IMR-90 (cell line): ENCODE results near the gene GRIA4. TPM values are rescaled to one million over a fixed set of nuclear protein-coding genes. Genes with fewer than 3 reads are reported as not detected.

Experiments
- ATAC-seq: fragments of 200-7000 bp; cut with Tn5 transposase; 2 replicates; pipeline ENCODE4 v1.9.1; 2020; ENCODE audit warnings: low read depth, mild to moderate bottlenecking, moderate library complexity
- BruUV-seq: library from RNA; stranded (reverse); fragments of 400-500 nt; replicated peaks from 2 replicates; lab custom pipeline; 2021; lab: Mats Ljungman, UMichigan
- CTCF ChIA-PET: fragments of 300-600 bp; formaldehyde crosslinking; extraction: SDS; loops from one replicate; lab custom pipeline; 2021; ENCODE audit warnings: antibody characterized with exemption; lab: Yijun Ruan, JAX
- POLR2A ChIA-PET: fragments of 300-600 bp; sonication (Branson Sonifier 250); formaldehyde crosslinking; loops from one replicate; lab custom pipeline; 2022; ENCODE audit warnings: antibody characterized with exemption; ENCODE audit not compliant: unreplicated experiment; lab: Charles Lee
- DNase-seq: peaks from one replicate; pipeline ENCODE4 v3.0.0; 2013
- H2AFZ ChIP-seq: replicated peaks from 2 replicates; pipeline ENCODE3; 2013; ENCODE audit warnings: low read length, mild to moderate bottlenecking; ENCODE audit not compliant: poor library complexity
- H2AK5ac ChIP-seq: 2 replicates; pipeline ENCODE4 v1.6.1; 2013; ENCODE audit warnings: low read depth, low read length, inconsistent platforms
- H2AK9ac ChIP-seq: replicated peaks from 2 replicates; pipeline ENCODE3; 2013; ENCODE audit warnings: mild to moderate bottlenecking, low read depth, low read length, moderate library complexity; ENCODE audit not compliant: poor library complexity
- H2BK120ac ChIP-seq: 2 replicates; pipeline ENCODE4 v1.6.1; 2013; ENCODE audit warnings: low read depth, low read length, inconsistent platforms
- H2BK15ac ChIP-seq: 3 replicates; pipeline ENCODE4 v1.6.1; 2013; ENCODE audit warnings: low read depth, low read length, inconsistent platforms
- H2BK20ac ChIP-seq: 2 replicates; pipeline ENCODE4 v1.6.1; 2013; ENCODE audit warnings: low read depth, mild to moderate bottlenecking, inconsistent platforms, low read length, moderate library complexity
- H2BK5ac ChIP-seq: 2 replicates; pipeline ENCODE4 v1.6.1; 2013; ENCODE audit warnings: mild to moderate bottlenecking, low read depth, low read length, inconsistent platforms; ENCODE audit not compliant: poor library complexity, severe bottlenecking
- H3K14ac ChIP-seq: replicated peaks from 2 replicates; pipeline ENCODE4 v1.6.1; 2013; ENCODE audit warnings: low read depth, low read length, inconsistent platforms
- H3K18ac ChIP-seq: 2 replicates; pipeline ENCODE4 v1.6.1; 2013; ENCODE audit warnings: low read depth, low read length, control low read depth
- H3K23ac ChIP-seq: 2 replicates; pipeline ENCODE4 v1.6.1; 2013; ENCODE audit warnings: low read depth, low read length, inconsistent platforms
- H3K27ac ChIP-seq: 2 replicates; pipeline ENCODE4 v1.5.1; 2013; ENCODE audit warnings: mild to moderate bottlenecking, control low read depth, low read length; ENCODE audit not compliant: insufficient read depth
- H3K27me3 ChIP-seq: 2 replicates; pipeline ENCODE4 v1.6.1; 2013; ENCODE audit warnings: low read length; ENCODE audit not compliant: control insufficient read depth, insufficient read depth
- H3K36me3 ChIP-seq: 2 replicates; pipeline ENCODE4 v1.6.1; 2013; ENCODE audit warnings: low read length, mixed read lengths; ENCODE audit not compliant: control insufficient read depth, insufficient read depth
- H3K4ac ChIP-seq: 2 replicates; pipeline ENCODE4 v1.6.1; 2013; ENCODE audit warnings: low read depth, low read length, inconsistent platforms
- H3K4me1 ChIP-seq: 2 replicates; pipeline ENCODE4 v1.6.1; 2013; ENCODE audit warnings: low read length, mixed read lengths; ENCODE audit not compliant: control insufficient read depth, insufficient read depth
- H3K4me2 ChIP-seq: 2 replicates; pipeline ENCODE4 v1.6.1; 2013; ENCODE audit warnings: low read depth, mild to moderate bottlenecking, control low read depth, low read length, moderate library complexity
- H3K4me3 ChIP-seq: 2 replicates; pipeline ENCODE4 v1.5.1; 2013; ENCODE audit warnings: low read depth, mild to moderate bottlenecking, control low read depth, low read length, moderate library complexity; ENCODE audit not compliant: insufficient read depth
- H3K56ac ChIP-seq: 2 replicates; pipeline ENCODE4 v1.6.1; 2013; ENCODE audit warnings: low read length, inconsistent platforms; ENCODE audit not compliant: insufficient read depth; ENCODE audit errors: extremely low read depth
- H3K79me1 ChIP-seq, 2 experiments: 2 replicates each; pipeline ENCODE4 v1.6.1; 2013; ENCODE audit warnings: low read length in 2 of 2, inconsistent platforms in 1 of 2, low read depth in 1 of 2
- H3K9ac ChIP-seq: 2 replicates; pipeline ENCODE4 v1.6.1; 2013; ENCODE audit warnings: low read depth, low read length, control low read depth
- H3K9me1 ChIP-seq: 2 replicates; pipeline ENCODE4 v1.6.1; 2013; ENCODE audit warnings: low read length, inconsistent platforms; ENCODE audit not compliant: insufficient read depth
- H3K9me3 ChIP-seq: 2 replicates; pipeline ENCODE4 v1.6.1; 2013; ENCODE audit warnings: low read length; ENCODE audit not compliant: control insufficient read depth, insufficient read depth
- H4K20me1 ChIP-seq: 2 replicates; pipeline ENCODE4 v1.6.1; 2013; ENCODE audit warnings: low read length, inconsistent platforms; ENCODE audit not compliant: insufficient read depth
- H4K5ac ChIP-seq: 2 replicates; pipeline ENCODE4 v1.6.1; 2013; ENCODE audit warnings: mild to moderate bottlenecking, low read depth, low read length, control low read depth
- H4K8ac ChIP-seq, 2 experiments: 2 replicates each; pipeline ENCODE4 v1.6.1; 2013; ENCODE audit warnings: low read depth in 2 of 2, low read length in 2 of 2, control low read depth in 1 of 2, inconsistent platforms in 1 of 2
- H4K91ac ChIP-seq: 2 replicates; pipeline ENCODE4 v1.6.1; 2013; ENCODE audit warnings: low read depth, low read length, inconsistent platforms; ENCODE audit not compliant: insufficient read depth
- BHLHE40 ChIP-seq: fragments of 150-350 bp; IDR thresholded peaks from 2 replicates; pipeline ENCODE4 v1.6.1; 2016; ENCODE audit warnings: mild to moderate bottlenecking, low read depth, low read length
- CEBPB ChIP-seq: IDR thresholded peaks from 2 replicates; pipeline ENCODE4 v1.6.1; 2012; ENCODE audit warnings: low read depth, low read length, improper control_type of control experiment
- CHD1 ChIP-seq: IDR thresholded peaks from 2 replicates; pipeline ENCODE4 v1.6.1; 2012; ENCODE audit warnings: low read depth, low read length, improper control_type of control experiment
- ELK1 ChIP-seq: fragments of 150-350 bp; IDR thresholded peaks from 2 replicates; pipeline ENCODE4 v1.6.1; 2016; ENCODE audit warnings: low read depth, mild to moderate bottlenecking, low read length, moderate library complexity, borderline replicate concordance
- MAZ ChIP-seq: IDR thresholded peaks from 2 replicates; pipeline ENCODE4 v1.6.1; 2012; ENCODE audit warnings: low read depth, mild to moderate bottlenecking, low read length, improper control_type of control experiment, moderate library complexity, borderline replicate concordance
- MXI1 ChIP-seq: IDR thresholded peaks from 2 replicates; pipeline ENCODE4 v1.6.1; 2012; ENCODE audit warnings: low read depth, mild to moderate bottlenecking, low read length, moderate library complexity, borderline replicate concordance
- POLR2A ChIP-seq: IDR thresholded peaks from 2 replicates; pipeline ENCODE4 v1.6.1; 2012; ENCODE audit warnings: mild to moderate bottlenecking, low read depth, low read length
- RCOR1 ChIP-seq: IDR thresholded peaks from 2 replicates; pipeline ENCODE4 v1.6.1; 2012; ENCODE audit warnings: mild to moderate bottlenecking, low read length, improper control_type of control experiment; ENCODE audit not compliant: insufficient replicate concordance
- SMC3 ChIP-seq: fragments of 150-350 bp; IDR thresholded peaks from 2 replicates; pipeline ENCODE4 v1.6.1; 2016; ENCODE audit warnings: low read depth, mild to moderate bottlenecking, antibody characterized with exemption, low read length, moderate library complexity
- WGBS, 2 experiments: methylation state at CpG; one replicate each; pipeline versions ENCODE4 v1.1.5 to v1.1.7; 2013; ENCODE audit warnings: missing lambda C conversion rate in 2 of 2; ENCODE audit not compliant: insufficient read length in 1 of 2; ENCODE audit errors: extremely low coverage in 2 of 2; 5-methylcytosine and 5-hydroxymethylcytosine counted together
- dilution Hi-C: fragments of 300-500 bp; cut with HindIII; formaldehyde crosslinking; loops from one replicate; pipeline ENCODE4 v1.14.3; 2018; ENCODE audit warnings: low sequenced_read_pairs; ENCODE audit not compliant: unreplicated experiment
- in situ Hi-C: fragments of 300-500 bp; cut with MboI; formaldehyde crosslinking; loops from 3 replicates; pipeline ENCODE4 v1.14.3; 2019; ENCODE audit warnings: low sequenced_read_pairs, inconsistent platforms, mixed read lengths
- intact Hi-C: fragments of 100-400 bp; cut with micrococcal nuclease; formaldehyde crosslinking; loops from 2 replicates; pipeline ENCODE4 v1.10.0; 2022
- polyA plus RNA-seq, 3 experiments: library from polyadenylated mRNA; depleted of rRNA; stranded (reverse); fragments of >200 nt; gene quantifications; 2 replicates each; pipeline ENCODE4 v1.2.3, GENCODE V29; 2012; ENCODE audit warnings: low replicate concordance in 1 of 3
- total RNA-seq: library from RNA; depleted of rRNA; stranded (reverse); fragments of >200 nt; gene quantifications from 2 replicates; pipeline ENCODE4 v1.2.3, GENCODE V29; 2012

The GRIA4 gene
- total and polyA plus RNA-seq, 2 of the 4 experiments (the other 2 are of a cell fraction), result 0.36 to 1.0 TPM

GRCh38 chr11:105757107-105757506 lies 147.2 kb downstream of the GRIA4 start:
- Histone ChIP-seq H2BK120ac (no peak overlapping the region), H2AFZ (no peak overlapping the region), H3K4ac (no peak overlapping the region), H4K8ac (no peak overlapping the region), H4K91ac (no peak overlapping the region), H2BK15ac (no peak overlapping the region), H3K18ac (no peak overlapping the region), H4K5ac (no peak overlapping the region; the same call in 1 of the 2 replicates), H2BK20ac (no peak overlapping the region), H3K14ac (no peak overlapping the region), H4K20me1 (no peaks in the 10 kb centered on the region), H3K4me3 (no peak overlapping the region), H3K36me3 (no peaks in the 10 kb centered on the region; the same call in 1 of the 2 replicates), H3K27me3 (no peaks in the 10 kb centered on the region), H3K9me1 (no peaks in the 10 kb centered on the region), H2AK5ac (no peak overlapping the region), H3K9me3 (no peaks in the 10 kb centered on the region), H3K79me1 (no peaks in the 10 kb centered on the region), H3K23ac (no peak overlapping the region), H2AK9ac (no peak overlapping the region), H3K4me2 (no peak overlapping the region), H3K27ac (no peak overlapping the region), H3K56ac (no peak overlapping the region), H3K4me1 (no peaks in the 10 kb centered on the region), H2BK5ac (no peak overlapping the region), H3K9ac (no peak overlapping the region)
- in situ Hi-C loops, result no loop called here
- ATAC-seq (no peak), DNase-seq (no peak)
- TF ChIP-seq POLR2A, result no peak
- no peak for TF ChIP-seq CHD1
- TF ChIP-seq ELK1, result no peak
- TF ChIP-seq SMC3, result no peak
- no peak for TF ChIP-seq MXI1
- TF ChIP-seq CEBPB, result no peak
- no peak for TF ChIP-seq RCOR1
- TF ChIP-seq BHLHE40, result no peak
- TF ChIP-seq MAZ, result no peak
- BruUV-seq, result no TSS peak
- WGBS, 2 experiments, result no CpG with 5 or more reads among the region's 6 CpGs
- dilution Hi-C loops, result no loop called here
- ChIA-PET CTCF (no interaction called here), POLR2A (no interaction called here)
- intact Hi-C loops, result no loop called here
